GM12801 (cell line): ENCODE measurements around the gene CCIN.

Source experiments
- TF ChIP-seq, protein P1 (sequence below): IDR thresholded peaks from one replicate; pipeline ENCODE4 v1.5.1; 2011; ENCODE audit warnings: control low read depth; ENCODE audit not compliant: insufficient read length; ENCODE audit errors: extremely low read depth

Gene CCIN

DNA sequence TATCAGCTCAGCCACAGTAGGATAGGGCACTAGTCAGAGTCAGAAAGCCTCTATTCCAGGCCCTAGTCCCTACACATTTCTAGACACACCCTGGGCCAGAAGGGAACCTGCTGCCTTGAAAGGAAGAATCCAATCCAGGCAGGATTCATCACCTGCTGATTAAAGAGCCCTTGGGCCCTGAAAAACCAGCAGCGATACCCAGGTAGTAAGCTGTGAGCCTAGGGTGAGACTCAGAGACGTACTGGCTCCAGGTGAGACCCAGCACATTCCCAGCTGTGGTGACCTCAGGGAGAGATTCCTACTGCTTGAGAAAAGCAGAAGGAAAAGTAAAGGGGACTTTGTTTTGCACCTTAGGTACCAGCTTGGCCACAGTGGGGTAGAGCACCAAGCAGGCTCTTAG lies 4.7 kb downstream of the CCIN start:
- TF ChIP-seq, protein P1, sequence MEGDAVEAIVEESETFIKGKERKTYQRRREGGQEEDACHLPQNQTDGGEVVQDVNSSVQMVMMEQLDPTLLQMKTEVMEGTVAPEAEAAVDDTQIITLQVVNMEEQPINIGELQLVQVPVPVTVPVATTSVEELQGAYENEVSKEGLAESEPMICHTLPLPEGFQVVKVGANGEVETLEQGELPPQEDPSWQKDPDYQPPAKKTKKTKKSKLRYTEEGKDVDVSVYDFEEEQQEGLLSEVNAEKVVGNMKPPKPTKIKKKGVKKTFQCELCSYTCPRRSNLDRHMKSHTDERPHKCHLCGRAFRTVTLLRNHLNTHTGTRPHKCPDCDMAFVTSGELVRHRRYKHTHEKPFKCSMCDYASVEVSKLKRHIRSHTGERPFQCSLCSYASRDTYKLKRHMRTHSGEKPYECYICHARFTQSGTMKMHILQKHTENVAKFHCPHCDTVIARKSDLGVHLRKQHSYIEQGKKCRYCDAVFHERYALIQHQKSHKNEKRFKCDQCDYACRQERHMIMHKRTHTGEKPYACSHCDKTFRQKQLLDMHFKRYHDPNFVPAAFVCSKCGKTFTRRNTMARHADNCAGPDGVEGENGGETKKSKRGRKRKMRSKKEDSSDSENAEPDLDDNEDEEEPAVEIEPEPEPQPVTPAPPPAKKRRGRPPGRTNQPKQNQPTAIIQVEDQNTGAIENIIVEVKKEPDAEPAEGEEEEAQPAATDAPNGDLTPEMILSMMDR = no peak

DNA sequence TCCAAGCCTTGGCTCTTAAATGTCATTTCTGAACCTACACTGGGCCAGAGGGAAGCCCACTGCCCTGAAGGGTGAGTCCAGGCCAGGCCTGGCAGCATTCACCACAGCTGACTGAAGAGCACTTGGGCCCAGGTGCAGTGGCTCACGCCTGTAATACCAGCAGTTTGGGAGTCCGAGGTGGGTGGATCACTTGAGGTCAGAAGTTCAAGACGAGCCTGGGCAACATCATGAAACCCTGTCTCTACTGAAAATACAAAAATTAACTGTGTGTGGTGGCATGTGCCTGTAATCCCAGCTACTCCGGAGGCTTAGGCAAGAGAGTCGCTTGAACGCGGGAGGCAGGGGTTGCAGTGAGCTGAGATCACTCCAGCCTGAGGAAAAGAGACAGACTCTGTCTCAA lies 5.1 kb downstream of the CCIN start:
- TF ChIP-seq, protein P1 = no peak

DNA sequence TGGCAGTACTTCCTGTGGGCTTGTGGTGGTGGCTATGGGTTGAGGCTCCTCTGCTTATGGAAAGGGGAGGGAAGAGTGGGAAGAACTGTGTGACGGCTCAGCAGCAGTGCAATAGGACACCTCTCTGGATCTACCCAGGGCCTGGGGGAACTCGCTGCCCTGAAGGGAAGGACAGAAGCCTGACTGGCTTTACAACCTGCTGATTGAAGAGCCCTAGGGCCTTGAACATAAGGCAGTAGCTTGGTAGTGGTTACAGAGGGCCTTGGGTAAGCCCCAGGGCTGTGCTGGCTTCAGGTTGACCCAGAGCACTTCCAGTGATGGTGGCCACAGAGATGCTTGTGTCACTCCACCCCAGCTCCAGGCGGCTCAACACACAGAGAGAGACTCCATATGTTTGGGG lies 5.5 kb downstream of the CCIN start:
- TF ChIP-seq, protein P1 = no peak

DNA sequence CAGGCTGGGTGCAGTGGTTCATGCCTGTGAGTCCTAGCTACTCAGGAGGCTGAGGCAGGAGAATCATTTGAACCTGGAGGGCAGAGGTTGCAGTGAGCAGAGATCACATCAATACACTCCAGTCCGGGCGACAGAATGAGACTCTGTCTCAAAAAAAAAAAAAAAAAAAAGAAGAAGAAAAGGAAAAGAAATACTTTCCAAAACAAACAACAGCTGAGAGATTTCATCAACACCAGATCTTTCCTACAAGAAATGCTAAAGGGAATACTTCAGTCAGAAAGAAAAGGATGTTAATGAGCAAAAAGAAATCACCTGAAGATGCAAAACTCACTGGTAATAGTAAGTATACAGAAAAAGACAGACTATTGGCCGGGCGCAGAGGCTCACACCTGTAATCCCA lies 8.4 kb downstream of the CCIN start:
- TF ChIP-seq, protein P1 = no peak

DNA sequence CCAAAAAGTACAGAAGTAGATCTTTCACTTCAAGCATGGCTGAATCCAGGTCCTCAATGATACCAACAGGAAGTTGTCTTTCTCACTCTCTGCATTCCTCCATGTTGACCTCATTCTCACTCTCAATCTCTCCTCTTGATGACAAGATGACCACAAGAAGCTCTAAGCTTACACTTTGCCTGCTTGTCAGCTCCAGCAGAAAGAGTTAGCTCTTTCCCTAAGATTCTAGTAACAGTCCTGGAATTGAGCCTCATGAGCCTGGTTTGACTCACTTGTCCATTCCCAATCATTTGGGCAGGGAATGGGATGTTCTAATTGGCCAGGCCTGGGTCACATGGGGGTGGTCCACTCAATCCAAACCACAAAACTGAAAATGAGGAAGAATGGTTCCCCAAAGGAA lies 18.2 kb downstream of the CCIN start:
- TF ChIP-seq, protein P1 = no peak

DNA sequence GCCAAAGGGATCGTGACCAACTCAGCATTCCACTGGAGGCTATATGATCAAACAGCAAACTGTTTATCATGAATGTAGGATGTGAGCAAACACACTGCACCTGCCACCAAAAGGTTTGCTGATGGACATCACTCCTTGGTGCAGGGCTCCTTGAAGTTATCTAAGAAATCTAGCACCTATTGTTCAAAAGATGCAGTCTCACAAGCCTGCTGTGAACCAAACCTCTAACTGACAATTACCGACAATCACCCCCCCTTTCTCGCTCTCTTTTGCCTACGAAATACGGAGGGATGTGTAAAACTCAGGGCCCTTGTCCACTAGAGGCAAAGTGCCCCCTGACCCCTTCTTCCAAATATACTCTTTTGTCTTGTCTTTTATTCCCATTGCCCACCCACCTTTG lies 19.0 kb downstream of the CCIN start:
- TF ChIP-seq, protein P1 = no peak

DNA sequence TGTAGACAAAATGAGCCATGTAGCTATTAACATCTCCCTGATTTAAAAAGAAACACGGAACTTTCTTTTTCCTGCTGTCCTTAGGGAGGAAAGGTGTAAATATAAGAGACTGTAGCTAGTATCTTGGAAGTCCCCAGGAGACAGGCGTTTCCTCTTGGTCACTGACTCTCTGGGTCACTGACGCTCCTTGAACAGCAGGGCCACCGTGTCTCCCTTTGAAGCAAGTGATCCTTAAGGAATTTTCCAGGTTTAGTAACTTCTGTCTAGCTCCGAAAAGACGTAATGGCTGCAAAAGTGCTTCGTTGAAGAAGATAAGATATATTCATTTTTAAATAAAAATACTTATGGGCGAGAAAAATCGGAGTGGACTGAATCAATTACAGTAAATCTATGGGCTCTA lies 20.8 kb downstream of the CCIN start:
- TF ChIP-seq, protein P1 = no peak
